HFFc6 (cell line): ENCODE data around the gene SDHAF3. TPM values are rescaled to one million over a fixed set of nuclear protein-coding genes. Genes with fewer than 3 reads are reported as not detected.

ENCODE experiments used
- DNase-seq: peaks from one replicate; pipeline ENCODE4 v3.0.0-alpha.2; 2018
- H3K27ac Mint-ChIP-seq: 2 replicates; pipeline ENCODE4 v1.8.0; 2020; ENCODE audit warnings: mild to moderate bottlenecking, mixed read lengths
- H3K27me3 Mint-ChIP-seq: 2 replicates; pipeline ENCODE4 v1.8.0; 2021; ENCODE audit warnings: mild to moderate bottlenecking, moderate library complexity, mixed read lengths; ENCODE audit not compliant: insufficient read depth
- H3K36me3 Mint-ChIP-seq: 2 replicates; pipeline ENCODE4 v1.8.0; 2021; ENCODE audit warnings: low read depth, mixed read lengths
- H3K4me1 Mint-ChIP-seq: 2 replicates; pipeline ENCODE4 v1.8.0; 2020; ENCODE audit warnings: low read depth, mixed read lengths
- H3K4me3 Mint-ChIP-seq: 2 replicates; pipeline ENCODE4 v1.8.0; 2020; ENCODE audit warnings: mild to moderate bottlenecking, moderate library complexity, mixed read lengths
- H3K9me3 Mint-ChIP-seq: 2 replicates; pipeline ENCODE4 v1.8.0; 2020; ENCODE audit warnings: mild to moderate bottlenecking, mixed read lengths
- total RNA-seq, 6 experiments: library from RNA; stranded (reverse); fragmentation: NEBNext Ultra II Directional; extraction: Animal tissue kit (Norgen Biotek cat#: 25700); gene quantifications; 2 replicates in 1 of 6; 3 replicates in 5 of 6; pipeline ENCODE4 v1.2.3, GENCODE V29; 2021
- TF ChIP-seq, protein P1 (sequence below): fragments of 200-600 bp; sonication (generic); IDR thresholded peaks from 2 replicates; pipeline ENCODE4 v1.5.0; 2021; ENCODE audit warnings: antibody characterized with exemption, mild to moderate bottlenecking

The SDHAF3 gene
- total RNA-seq, 6 experiments from 2014 or later, result 10.9 to 17.9 (median 14.8) TPM

DNA sequence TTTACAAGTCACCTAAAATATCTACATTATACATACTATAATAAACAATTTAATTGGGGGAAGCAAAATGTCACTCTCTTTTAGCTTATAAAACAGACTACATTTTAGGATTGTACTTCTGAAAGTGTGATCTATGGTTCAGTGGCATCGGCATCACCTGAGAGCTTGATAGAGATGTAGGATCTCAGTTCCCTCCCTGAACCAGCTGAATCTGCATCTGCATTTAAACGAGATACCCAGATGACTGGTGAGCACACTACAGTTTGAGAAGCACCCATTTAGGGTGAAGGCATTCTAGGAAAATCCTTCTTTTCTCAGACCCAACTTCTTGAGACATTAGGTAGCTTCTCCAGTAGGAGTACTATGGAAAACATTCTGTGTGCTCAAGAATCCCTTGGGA lies 21.5 kb upstream of the SDHAF3 start:
- no peaks in the 10 kb centered on the region for H3K9me3 Mint-ChIP-seq
- TF ChIP-seq, protein P1, sequence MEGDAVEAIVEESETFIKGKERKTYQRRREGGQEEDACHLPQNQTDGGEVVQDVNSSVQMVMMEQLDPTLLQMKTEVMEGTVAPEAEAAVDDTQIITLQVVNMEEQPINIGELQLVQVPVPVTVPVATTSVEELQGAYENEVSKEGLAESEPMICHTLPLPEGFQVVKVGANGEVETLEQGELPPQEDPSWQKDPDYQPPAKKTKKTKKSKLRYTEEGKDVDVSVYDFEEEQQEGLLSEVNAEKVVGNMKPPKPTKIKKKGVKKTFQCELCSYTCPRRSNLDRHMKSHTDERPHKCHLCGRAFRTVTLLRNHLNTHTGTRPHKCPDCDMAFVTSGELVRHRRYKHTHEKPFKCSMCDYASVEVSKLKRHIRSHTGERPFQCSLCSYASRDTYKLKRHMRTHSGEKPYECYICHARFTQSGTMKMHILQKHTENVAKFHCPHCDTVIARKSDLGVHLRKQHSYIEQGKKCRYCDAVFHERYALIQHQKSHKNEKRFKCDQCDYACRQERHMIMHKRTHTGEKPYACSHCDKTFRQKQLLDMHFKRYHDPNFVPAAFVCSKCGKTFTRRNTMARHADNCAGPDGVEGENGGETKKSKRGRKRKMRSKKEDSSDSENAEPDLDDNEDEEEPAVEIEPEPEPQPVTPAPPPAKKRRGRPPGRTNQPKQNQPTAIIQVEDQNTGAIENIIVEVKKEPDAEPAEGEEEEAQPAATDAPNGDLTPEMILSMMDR, result no peak
- no peak for DNase-seq
- no peaks in the 10 kb centered on the region for H3K36me3 Mint-ChIP-seq
- H3K27me3 Mint-ChIP-seq, result peaks cover 2% of the 10 kb centered on the region
- no peaks in the 10 kb centered on the region for H3K4me1 Mint-ChIP-seq
- H3K4me3 Mint-ChIP-seq, result no peak overlapping the region
- no peak overlapping the region for H3K27ac Mint-ChIP-seq

DNA sequence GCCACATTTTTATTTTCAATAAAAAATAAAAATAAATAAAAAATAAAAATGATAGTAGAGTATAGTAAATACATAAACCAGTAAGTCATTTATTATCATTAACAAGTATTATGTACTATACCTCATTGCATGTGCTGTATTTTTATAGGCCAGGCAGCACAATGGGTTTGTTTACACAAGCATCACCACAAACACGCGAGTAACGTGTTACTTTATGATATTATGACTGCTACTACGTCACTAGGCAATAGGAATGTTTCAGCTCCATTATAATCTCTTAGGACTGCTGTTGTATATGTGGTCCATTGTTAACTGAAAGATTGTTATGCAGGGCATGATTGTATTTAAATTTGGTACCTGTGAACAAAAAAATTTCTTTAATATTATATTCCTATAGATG lies 20.8 kb upstream of the SDHAF3 start:
- H3K27me3 Mint-ChIP-seq, result no peaks in the 10 kb centered on the region; the same call in 1 of the 2 replicates
- H3K4me1 Mint-ChIP-seq, result no peaks in the 10 kb centered on the region
- no peaks in the 10 kb centered on the region for H3K9me3 Mint-ChIP-seq
- H3K36me3 Mint-ChIP-seq, result no peaks in the 10 kb centered on the region
- no peak overlapping the region for H3K4me3 Mint-ChIP-seq
- DNase-seq, result no peak
- TF ChIP-seq, protein P1, result no peak
- H3K27ac Mint-ChIP-seq, result no peak overlapping the region

DNA sequence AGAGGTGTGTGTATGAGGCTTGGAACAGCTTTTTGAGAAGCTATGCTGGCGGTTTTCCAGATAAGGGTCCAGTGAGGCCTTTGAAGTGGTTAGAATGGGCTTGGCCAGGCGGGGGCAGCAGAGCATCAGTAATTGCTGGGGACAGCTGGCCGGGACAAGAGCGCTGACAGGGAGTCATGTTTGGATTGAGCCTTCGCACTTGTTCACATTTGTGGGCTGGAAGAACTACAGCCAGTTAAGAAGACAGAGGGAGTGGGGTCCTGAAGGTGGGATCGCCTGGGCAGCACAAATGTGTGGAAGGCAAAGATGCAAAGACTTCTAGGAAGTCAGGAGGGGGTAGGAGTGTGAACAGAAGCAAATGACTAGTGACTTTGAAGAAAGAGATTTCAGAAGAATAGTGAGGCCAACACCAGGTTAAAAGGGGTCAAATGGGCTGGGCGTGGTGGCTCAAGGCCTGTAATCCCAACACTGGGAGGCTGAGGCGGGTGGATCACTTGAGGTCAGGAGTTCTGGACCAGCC lies 12.7 kb upstream of the SDHAF3 start:
- no peaks in the 10 kb centered on the region; the same call in 1 of the 2 replicates for H3K9me3 Mint-ChIP-seq
- TF ChIP-seq, protein P1, result peak; percentile 86
- DNase-seq, result peak; percentile 65
- H3K27me3 Mint-ChIP-seq, result no peaks in the 10 kb centered on the region; the same call in none of the 2 replicates
- no peak overlapping the region for H3K27ac Mint-ChIP-seq
- H3K4me1 Mint-ChIP-seq, result 0 out of 2 replicates have a peak, but pooled peaks cover 4% of the 10 kb centered on the region
- H3K4me3 Mint-ChIP-seq, result no peak overlapping the region
- H3K36me3 Mint-ChIP-seq, result no peaks in the 10 kb centered on the region

DNA sequence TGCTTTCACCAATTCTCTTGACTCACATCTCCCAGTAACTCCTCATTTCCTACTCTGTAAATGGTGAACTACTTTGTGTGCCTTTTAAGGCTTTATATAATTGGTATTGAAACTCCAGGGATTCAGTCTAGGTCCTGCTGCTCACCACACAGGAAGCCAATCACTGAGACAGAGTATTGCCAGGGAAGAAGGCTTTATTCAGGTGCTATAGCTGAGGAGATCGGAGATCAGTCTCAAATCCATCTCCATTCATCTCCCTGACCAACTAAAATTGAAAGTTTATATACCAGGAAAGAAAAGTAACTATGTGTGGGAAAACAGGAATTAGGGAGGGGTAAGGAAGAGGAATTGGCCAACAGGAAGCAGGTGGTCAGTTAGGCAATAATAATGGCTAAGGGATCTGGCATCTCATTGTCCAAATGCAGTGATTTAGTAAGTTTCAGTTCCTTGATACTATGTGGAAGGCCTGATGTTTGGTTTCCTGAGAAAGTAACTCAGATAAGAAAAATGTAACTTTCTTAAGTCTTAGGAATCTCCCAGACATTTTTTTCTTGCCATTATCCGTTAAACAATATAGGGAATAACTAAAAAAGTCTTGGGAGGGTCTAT lies 10.2 kb upstream of the SDHAF3 start:
- Mint-ChIP-seq H3K4me1 (peaks cover 6% of the 10 kb centered on the region; the same call in 1 of the 2 replicates), H3K27me3 (no peaks in the 10 kb centered on the region; the same call in none of the 2 replicates), H3K27ac (no peak overlapping the region), H3K9me3 (no peaks in the 10 kb centered on the region; the same call in 1 of the 2 replicates), H3K36me3 (no peaks in the 10 kb centered on the region), H3K4me3 (no peak overlapping the region)
- TF ChIP-seq, protein P1, result no peak
- no peak for DNase-seq

DNA sequence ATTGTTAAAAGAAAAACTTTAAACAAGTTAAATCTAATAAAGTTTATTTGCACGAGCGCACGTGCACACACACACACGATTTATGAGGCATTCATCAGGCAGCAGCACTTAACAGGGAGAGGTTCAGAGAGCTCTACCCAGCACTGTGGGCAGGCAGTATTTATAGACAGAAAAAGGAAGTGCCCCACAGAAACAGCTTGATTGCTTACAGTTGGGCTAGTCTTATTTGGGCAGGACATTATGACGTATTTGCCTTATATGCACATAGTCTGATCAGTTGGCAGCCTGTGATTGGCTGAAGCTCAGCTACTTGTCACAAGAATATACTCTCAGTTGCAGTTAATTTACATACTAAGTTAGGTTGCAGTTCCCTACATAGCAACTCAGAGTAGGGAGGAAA lies 1.2 kb upstream of the SDHAF3 start:
- no peaks in the 10 kb centered on the region; the same call in 1 of the 2 replicates for H3K27me3 Mint-ChIP-seq
- peak overlapping the region; percentile 99 for H3K4me3 Mint-ChIP-seq
- TF ChIP-seq, protein P1, result no peak
- H3K9me3 Mint-ChIP-seq, result no peaks in the 10 kb centered on the region
- H3K36me3 Mint-ChIP-seq, result 0 out of 2 replicates have a peak, but pooled peaks cover 4% of the 10 kb centered on the region
- H3K4me1 Mint-ChIP-seq, result peaks cover 46% of the 10 kb centered on the region
- peak overlapping the region; percentile 98 for H3K27ac Mint-ChIP-seq
- DNase-seq, result peak; percentile 59
